NCI-H1436 treated with DMSO at 0.1 percent for 48 hours (cell line): Measurements from ENCODE around the gene NDUFA12.
"Not testable (repeated sequence)": the region's sequence is repeated elsewhere in the genome, so short reads cannot be mapped to it uniquely, and the experiment has no call there.

Experiments
- DNase-seq: peaks from one replicate; lab custom pipeline; 2025; lab: John Stamatoyannopoulos, UW

The NDUFA12 gene

GRCh38 chr12:95003213-95003920, at the start of gene NDUFA12:
NDUFA12 (minus strand) TSS chr12:95003697; CDS start chr12:95003680, 17 bp downstream.
- peak; percentile 71 for DNase-seq

DNA sequence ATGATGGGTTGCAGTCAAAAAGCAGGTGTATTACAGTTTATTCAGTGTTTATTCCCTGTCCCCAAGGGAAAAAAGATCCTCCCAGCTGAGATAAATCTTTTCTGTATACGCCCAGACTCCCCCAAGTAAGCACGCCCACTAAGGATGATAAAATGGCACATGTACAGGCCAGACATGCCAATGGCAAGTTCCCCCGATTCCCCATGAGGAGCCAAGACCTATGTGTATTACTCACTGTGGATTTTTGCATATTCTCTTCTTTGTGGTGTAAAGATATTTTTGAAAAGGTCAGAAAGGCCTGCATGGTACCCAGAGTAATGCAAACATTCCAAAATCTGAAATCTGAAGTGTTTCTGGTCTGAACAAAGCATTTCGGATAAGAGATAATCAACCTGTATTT, 47.7 kb upstream of the NDUFA12 start:
- DNase-seq = no peak

DNA sequence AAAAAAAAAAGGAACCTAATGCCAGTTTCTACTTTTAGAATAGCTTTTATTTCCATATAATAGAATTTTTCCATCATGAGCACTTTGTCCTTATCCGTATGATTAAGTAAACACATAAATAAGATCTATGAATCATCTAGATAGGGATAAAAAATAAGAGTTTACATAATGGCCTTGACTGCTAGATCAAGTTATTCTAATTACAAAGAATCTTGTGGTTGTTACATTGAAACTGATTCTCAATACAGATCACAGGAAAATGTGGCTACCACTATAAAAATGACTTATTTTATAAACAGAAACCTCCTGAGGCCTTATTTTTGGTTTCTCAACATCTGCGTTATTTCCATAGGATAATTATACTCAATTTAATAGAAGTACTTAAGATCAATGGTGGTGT, 34.4 kb upstream of the NDUFA12 start:
- DNase-seq = no peak

DNA sequence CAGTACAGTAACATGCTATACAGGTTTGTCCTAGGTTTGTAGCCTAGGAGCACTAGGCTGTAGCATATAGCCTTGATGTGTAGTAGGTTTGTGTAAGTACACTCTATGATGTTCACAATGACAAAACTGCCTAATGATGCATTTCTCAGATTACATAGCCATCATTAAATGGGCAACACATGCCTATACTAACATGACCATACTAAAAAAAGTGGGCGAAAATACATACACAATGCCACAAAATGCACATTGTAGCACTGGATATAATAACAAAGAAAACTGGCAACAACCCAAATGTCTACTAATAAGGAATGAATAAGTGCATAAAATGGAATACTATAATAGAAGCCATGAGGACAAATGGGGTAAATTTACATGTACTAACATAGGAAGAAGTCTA, 31.3 kb upstream of the NDUFA12 start:
- DNase-seq = no peak

DNA sequence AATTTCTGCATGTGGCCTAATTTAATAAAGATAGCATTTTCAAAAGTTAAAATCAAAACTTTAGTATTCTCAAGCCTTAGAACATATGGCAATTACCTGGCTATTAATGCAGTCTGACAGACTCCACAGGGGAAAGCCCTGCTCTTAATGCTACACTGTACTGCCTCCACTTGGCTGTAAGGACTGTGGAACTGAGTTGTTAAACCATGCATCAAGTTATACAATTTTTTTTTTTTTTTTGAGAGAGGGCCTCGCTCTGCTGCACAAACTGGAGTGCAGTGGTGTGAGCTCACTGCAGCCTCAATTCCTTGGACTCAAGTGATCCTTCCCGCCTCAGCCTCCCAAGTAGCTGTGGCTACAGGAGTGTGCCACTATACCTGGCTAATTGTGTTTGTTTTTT, 19.0 kb upstream of the NDUFA12 start:
- DNase-seq = no peak

DNA sequence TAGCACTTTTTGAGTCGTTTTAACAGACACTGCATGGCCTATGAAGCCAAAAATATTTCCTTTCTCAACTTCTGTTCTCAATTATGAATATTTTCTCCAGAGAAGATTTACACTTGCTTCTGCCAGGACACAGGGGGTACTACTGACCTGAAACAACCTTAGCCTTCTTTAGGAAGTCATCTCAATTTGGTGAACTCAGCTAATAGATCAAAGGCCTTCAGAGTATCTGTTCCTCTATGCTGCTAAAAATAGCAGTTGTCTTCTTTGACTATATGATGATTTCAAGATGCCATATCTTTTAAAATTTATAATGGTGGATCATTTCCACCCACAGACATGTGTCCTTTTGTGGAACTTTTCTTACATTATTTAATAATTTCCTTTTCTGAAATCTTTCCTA, 14.0 kb upstream of the NDUFA12 start:
- DNase-seq = no peak

- DNase-seq = no peak
These were observed 12.6 kb upstream of the NDUFA12 start for GRCh38 chr12:95016120-95016519.

- no peak for DNase-seq
These were observed 11.1 kb upstream of the NDUFA12 start for GRCh38 chr12:95014554-95014953.

DNA sequence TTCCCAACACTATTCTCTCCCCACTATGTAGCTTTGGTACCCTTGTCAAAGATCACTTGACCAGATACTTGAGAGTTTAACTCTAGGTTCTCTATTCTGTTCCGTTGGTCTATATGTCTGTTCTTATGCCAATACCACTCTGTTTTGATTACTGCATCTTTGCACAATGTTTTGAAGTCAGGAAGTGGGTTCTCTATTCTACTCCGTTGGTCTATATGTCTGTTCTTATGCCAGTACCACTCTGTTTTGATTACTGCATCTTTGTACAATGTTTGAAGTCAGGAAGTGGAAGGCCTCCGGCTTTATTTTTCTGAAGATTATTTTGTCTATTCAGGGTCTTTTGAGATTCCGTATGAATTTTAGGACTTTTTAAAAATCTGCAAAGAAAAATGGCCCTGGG, 2.7 kb upstream of the NDUFA12 start:
- no peak for DNase-seq

DNA sequence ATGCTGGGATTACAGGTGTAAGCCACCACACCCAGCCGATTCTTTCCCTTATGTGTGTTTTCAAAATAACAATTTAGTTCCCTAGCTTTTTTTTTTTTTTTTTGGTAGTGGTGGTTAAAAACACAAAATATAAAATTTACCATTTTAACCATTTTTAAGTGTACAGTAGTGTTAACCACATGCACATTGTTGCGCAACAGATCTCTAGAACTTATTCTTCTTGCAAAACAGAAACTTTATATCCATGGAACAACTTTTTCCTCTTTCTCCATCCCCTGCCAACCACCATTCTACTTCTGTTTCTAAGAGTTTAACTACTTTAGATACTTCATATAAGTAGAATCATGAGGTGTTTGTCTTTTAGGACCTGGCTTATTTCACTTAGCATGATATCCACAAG, 1.1 kb upstream of the NDUFA12 start:
- no peak for DNase-seq

GRCh38 chr12:95003921-95004272, 400 bp upstream of the NDUFA12 start:
- no peak for DNase-seq

- DNase-seq = no peak
These were observed 743 bp downstream of the NDUFA12 start for GRCh38 chr12:95002754-95003153.

DNA sequence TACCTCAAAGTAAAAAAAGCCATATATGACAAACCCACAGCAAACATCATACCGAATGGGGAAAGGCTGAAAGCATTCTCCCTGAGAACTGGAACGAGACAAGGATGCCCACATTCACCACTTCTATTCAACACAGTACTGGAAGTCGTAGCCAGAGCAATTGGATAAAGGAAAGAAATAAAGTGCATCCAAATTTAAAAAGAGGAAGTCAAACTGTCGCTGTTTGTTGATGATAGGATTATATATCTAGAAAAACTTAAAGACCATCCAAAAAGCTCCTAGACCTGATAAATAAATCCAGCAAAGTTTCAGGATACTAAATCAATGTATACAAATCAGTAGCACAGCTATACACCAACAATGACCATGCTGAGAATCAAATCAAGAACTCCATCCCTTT, 5.2 kb downstream of the NDUFA12 start:
- no peak for DNase-seq

GRCh38 chr12:94997726-94998125, 5.8 kb downstream of the NDUFA12 start:
- DNase-seq = no peak

GRCh38 chr12:94997061-94997460, 6.4 kb downstream of the NDUFA12 start:
- no peak for DNase-seq

GRCh38 chr12:94994312-94994711, 9.2 kb downstream of the NDUFA12 start:
- no peak for DNase-seq

DNA sequence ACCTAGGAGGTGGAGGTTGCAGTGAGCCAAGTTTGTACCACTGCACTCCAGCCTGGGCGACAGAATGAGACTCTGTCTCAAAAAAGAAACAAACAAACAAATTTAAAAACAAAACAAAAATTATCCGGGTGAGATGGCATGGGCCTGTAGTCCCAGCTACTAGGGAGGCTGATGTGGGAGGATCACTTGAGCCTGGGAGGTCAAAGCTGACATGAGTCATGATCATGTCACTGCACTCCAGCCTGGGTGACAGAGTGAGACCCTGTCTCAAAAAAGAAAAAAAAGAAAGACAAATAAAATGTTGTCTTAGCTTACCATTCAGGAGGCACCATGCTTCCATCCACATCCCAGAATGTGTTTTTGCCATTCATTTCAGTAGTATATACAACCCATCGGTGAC, 9.6 kb downstream of the NDUFA12 start:
- DNase-seq = not testable (repeated sequence)

DNA sequence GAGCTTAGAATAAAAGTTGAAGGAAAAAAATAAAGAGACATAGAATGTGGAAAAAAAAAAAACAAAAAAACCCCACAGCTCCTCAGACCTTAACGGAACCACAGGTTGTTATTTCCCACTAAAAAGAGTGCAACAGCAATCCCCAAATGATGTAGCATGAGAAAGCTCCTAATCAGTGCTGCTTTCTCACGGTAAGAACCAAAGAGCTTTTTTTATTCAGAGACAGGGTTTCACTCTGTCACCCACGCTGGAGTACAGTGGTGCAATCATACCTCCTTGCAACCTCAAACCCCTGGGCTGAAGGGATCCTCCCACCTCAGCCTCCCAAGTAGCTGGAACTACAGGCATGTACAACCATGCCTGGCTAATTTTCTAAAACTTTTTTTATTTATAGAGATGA, 13.3 kb downstream of the NDUFA12 start:
- DNase-seq = no peak

DNA sequence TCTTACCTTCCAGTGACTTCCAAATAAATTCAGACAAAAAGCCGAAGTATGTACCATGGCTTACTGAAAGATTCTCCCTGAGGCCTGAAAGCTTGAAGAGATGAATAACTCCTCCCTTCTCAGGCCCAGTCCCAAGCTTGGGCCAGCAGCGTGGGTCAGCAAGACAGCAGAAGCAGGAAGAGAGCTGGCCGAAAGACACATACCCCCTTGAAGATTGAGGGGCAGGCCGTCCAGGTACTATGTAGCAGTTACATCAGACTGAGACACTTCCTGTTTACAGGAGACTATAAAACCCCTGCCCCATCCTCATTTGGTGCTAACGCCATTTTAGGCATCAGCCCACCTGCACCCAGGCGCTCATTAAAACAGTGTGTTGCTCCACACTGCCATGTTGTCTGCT, 15.0 kb downstream of the NDUFA12 start:
- DNase-seq = no peak

- DNase-seq = no peak
These were observed 15.7 kb downstream of the NDUFA12 start for GRCh38 chr12:94987801-94988200.

- DNase-seq = no peak
These were observed 16.3 kb downstream of the NDUFA12 start for GRCh38 chr12:94987076-94987669.

- not testable (repeated sequence) for DNase-seq
These were observed 18.4 kb downstream of the NDUFA12 start for GRCh38 chr12:94985099-94985498.

DNA sequence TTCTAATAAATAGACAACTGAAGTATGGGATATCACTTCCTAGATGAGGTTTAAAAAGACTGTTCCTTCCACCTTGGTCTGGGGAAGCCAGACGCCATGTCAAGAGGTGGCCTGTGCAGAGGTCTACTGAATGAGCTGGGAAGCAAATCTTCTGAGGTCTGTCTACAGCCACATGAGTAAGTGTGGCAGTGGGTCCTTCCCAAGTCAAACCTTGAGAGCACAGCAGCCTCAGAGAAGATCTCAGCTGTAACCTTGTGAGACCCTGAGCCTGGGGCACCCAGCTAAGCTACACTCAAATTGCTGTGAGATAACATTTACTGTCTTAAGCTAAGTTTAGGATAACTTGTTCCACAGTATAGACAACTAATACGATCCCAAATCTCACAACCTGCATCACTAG, 20.2 kb downstream of the NDUFA12 start:
- DNase-seq = no peak

DNA sequence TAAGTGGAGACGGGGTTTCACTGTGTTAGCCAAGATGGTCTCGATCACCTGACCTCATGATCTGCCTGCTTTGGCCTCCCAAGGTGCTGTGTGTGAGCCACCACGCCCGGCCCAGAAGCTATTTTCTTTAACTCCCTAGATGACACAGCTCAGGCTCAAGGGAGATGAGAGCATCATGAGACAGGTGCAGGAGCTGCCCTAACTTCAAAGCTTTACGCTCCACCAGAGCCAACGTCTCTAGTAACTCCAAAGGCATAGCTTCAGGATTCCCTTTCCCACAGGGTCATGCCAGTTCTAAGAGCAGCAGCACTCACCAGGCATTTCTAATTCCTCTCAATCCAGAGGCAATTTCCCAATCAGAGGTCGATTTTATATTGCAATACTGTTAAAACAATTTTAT, 21.0 kb downstream of the NDUFA12 start:
- no peak for DNase-seq
